Activated naive CD8-positive, alpha-beta T cell (primary cell): ENCODE results near the gene ZBED5.

ENCODE experiments used
- H3K27ac Mint-ChIP-seq: one replicate; pipeline ENCODE4 v1.8.0; 2021; ENCODE audit warnings: mixed read lengths
- H3K27me3 Mint-ChIP-seq: one replicate; pipeline ENCODE4 v1.8.0; 2021; ENCODE audit warnings: mixed read lengths
- H3K36me3 Mint-ChIP-seq: one replicate; pipeline ENCODE4 v1.8.0; 2021; ENCODE audit warnings: mixed read lengths
- H3K4me1 Mint-ChIP-seq: one replicate; pipeline ENCODE4 v1.8.0; 2021; ENCODE audit warnings: low read depth, mixed read lengths
- H3K4me3 Mint-ChIP-seq: one replicate; pipeline ENCODE4 v1.8.0; 2021; ENCODE audit warnings: mild to moderate bottlenecking, mixed read lengths
- H3K9me3 Mint-ChIP-seq: one replicate; pipeline ENCODE4 v1.8.0; 2021; ENCODE audit warnings: low read depth, mixed read lengths

ZBED5 gene

DNA sequence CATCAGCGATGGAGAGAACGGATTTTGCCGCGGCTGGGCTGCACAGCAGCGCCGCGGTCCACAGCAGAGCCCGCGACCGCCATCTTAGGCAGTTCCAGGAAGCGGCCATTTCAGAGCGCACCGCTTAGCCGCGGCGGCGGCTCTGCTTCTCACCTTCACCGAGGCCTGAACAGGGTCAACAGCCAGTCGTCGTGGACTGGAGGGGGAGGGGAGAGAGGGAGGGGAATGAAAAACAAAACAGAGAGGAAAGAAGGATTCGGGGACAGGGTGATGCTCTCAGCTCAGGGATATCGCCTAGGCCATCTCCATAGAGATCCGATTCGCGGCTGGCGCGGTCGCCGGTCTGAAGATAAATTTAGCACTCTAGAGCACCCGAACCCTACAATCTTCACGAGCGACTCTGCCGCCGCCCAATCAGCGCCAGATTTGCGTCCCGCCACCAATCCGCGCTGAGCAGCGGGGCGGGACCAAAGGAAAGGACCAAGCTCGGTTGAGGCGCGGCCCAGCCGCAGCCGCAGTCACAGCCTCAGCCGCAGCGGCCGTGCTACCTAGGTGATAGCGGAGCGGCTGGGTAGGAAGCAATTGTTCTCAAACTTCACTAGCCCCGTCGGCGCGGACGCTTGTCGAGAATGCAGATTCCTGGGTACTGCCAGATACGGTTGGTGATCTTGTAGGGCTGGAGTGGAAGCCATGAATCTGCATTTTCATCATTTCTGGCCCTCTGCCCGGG lies at the start of gene ZBED5:
ZBED5 (minus strand) TSS at position 345 of the 730 bp plus-strand sequence. CDS start 3,108 bp downstream, outside the sequence.
- H3K36me3 Mint-ChIP-seq = peaks cover 13% of the 10 kb centered on the region
- H3K27ac Mint-ChIP-seq = peak within 1 kb of the TSS; percentile 100
- peak within 1 kb of the TSS; percentile 96 for H3K4me3 Mint-ChIP-seq
- H3K4me1 Mint-ChIP-seq = peaks cover 56% of the 10 kb centered on the region
- no peaks in the 10 kb centered on the region for H3K27me3 Mint-ChIP-seq
- no peaks in the 10 kb centered on the region for H3K9me3 Mint-ChIP-seq

DNA sequence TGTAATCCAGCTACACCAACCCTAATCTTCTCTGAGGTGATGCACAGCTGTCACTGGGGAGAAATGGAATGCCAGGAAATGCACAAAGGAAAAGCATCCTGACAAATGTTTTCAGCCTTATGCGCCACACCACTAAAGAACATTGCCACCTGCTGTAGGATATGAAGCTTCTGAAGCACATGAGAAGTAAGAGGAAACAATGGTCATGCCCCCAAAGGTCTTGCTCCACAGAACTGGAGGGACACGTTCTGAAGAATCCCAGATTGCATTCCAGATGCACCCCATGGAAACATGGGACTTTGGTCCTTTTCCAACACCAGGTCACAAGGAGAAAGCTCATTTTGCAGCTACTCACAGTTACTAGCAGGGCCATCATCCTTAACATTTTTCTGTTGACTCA lies 48.7 kb upstream of the ZBED5 start:
- Mint-ChIP-seq H3K4me3 (no peak overlapping the region), H3K36me3 (no peaks in the 10 kb centered on the region), H3K9me3 (no peaks in the 10 kb centered on the region), H3K27me3 (peaks cover 3% of the 10 kb centered on the region), H3K27ac (no peak overlapping the region), H3K4me1 (no peaks in the 10 kb centered on the region)

DNA sequence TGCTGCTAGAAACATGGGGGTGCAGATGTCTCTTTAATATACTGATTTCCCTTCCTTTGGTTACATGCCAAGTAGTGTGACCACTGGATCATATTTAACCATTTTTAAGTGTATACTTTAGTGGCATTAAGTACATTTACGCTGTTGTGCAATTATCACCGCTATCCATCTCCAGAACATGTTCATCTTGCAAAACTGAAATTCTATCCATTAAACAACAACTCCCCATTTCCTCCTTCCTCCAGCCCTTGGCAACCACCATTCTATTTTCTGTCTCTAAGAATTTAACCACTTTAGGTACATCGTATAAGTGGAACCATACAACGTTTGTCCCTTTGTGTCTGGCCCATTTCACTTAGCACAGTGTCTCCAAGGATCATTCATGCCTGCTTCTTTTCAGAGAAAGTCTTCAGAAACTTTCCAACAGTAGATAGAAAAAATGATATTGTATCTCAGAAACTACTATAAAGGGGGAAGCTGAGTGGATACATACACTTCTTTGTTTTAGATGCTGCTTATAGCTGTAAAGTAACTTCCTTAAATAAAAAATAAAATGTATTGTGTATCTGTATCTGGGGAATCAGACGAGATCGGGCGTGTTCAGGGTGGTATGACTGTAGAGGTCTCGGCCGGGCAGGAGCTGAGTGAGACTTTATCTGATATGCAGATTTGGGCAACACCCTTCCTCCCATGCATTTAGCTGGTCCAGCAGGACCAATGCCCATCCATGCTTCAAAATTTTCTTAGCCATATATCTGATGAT lies 44.6 kb upstream of the ZBED5 start:
- H3K4me1 Mint-ChIP-seq = peaks cover 31% of the 10 kb centered on the region
- H3K27me3 Mint-ChIP-seq = no peaks in the 10 kb centered on the region
- H3K9me3 Mint-ChIP-seq = no peaks in the 10 kb centered on the region
- H3K27ac Mint-ChIP-seq = no peak overlapping the region
- H3K4me3 Mint-ChIP-seq = no peak overlapping the region
- H3K36me3 Mint-ChIP-seq = no peaks in the 10 kb centered on the region

DNA sequence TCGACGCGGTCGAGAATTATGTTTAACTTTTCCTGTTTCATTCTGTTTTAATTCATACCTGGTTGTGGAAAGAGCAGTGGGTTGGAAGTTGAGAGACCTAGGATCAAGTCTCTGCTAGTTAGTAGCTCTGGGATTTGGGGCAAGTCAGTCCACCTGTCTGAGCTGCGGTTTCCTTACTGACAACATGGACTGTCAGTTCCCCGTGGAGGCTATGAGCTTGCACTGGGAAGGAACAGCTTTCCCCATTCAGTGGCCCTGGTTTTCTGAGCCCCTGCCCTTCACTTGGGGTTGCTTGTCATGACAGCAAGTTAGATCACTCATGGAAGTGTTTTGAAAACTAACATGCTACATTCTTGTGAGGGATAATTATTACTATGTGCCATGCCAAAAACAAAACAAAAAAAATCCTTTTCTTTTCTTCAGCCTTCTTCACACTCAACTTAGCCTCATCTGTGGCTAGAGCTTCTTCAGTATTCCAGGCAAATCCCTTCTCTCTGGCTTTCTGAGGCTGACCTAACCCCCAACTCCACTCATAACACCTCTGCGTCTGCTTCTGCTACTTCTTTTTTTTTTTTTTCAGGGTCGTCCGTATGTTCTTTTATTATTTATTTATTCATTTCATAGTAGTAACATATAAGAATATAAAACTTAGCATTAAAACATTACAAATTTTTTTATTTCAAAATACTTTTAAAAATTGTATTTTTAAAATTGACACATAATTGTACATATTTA lies 43.0 kb upstream of the ZBED5 start:
- Mint-ChIP-seq H3K27me3 (no peaks in the 10 kb centered on the region), H3K27ac (peak overlapping the region; percentile 96), H3K4me3 (peak overlapping the region; percentile 75), H3K9me3 (no peaks in the 10 kb centered on the region), H3K36me3 (no peaks in the 10 kb centered on the region), H3K4me1 (peaks cover 31% of the 10 kb centered on the region)

DNA sequence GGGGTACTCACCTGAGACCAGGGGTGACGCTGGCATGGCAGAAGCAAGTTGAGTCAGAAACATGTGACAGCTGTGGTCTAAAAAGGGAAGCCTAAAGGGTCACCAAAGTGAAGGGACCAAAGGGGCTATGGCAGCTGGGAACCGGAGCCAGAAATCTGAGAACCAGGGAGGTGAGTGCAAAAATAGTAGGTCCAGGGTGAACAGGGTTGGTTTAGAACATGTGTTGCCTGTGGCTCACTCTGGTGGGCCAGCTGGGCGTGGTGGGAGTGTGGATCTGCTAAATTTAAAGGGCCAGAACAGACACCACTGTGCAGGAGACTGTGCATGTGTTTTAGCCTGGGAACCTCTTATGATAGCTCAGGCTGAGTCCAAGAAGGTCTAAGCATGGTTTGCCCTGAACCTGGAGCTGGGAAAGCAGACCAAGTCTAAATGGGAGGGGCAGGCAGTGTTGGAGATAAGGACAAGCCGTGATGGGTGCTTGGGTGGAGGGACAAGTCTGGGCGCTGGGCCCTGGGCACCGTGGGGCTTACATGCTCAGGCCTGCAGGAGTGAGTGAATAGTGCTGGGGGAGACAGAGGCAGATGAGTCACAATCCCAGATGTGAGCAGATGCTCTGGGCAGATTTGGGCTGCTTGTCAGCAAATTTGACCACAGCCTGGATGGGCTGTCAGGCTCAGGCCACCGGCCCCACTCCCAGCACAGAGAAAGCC lies 41.4 kb upstream of the ZBED5 start:
- Mint-ChIP-seq H3K36me3 (no peaks in the 10 kb centered on the region), H3K27ac (peak overlapping the region; percentile 96), H3K4me1 (peaks cover 31% of the 10 kb centered on the region), H3K4me3 (peak overlapping the region; percentile 75), H3K27me3 (no peaks in the 10 kb centered on the region), H3K9me3 (no peaks in the 10 kb centered on the region)

DNA sequence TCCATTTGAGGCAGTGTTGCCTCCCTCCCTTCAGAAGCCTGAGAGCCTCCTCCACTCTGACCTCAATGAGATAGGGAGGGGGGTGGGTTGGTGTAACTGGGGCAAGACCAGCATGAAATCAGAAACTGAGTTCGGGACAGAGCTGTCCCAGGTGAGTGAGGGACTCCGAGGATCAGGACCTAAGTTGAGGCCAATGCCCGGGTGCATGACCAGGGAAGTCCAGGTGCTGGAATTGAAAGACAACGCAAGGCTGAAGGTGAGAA lies 40.8 kb upstream of the ZBED5 start:
- Mint-ChIP-seq H3K4me3 (peak overlapping the region; percentile 75), H3K9me3 (no peaks in the 10 kb centered on the region), H3K4me1 (peaks cover 31% of the 10 kb centered on the region), H3K36me3 (no peaks in the 10 kb centered on the region), H3K27ac (no peak overlapping the region), H3K27me3 (no peaks in the 10 kb centered on the region)

DNA sequence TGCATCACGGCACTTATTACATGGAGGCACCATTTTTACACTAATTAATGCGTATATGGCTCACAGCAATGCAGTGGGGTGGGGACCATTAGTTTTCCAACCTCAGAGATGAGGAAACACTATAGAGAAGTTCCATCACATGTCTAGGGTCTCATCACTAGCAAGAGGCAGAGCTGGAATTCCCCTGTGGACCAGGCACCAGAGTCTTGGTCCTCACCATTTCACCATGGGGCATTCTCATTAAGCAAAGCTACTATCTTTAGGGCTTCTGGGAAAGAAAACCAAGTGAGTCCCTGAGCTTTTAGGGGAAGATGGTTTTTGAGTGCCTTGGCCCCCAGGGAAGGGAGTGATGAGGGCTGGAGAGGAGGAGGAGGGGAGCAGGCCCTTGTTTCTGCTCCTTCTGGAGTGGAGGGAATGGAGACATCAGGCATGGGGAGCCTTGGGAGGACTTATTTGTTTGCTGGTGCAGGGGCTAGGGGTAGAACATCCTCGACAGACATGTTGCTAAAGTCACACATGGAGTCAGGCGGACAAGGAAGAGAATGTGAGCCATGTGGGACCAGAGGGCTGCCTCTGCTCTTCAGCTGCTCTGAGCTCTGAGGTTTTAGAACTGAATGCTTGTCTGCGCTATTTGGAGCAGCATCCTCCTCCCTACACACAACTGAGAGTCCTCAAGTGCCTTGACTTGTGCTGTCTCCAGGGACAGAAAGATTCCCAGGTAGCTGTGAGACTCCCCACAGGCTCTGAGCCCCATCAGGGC lies 40.3 kb upstream of the ZBED5 start:
- H3K4me3 Mint-ChIP-seq = peak overlapping the region; percentile 28
- no peaks in the 10 kb centered on the region for H3K36me3 Mint-ChIP-seq
- H3K4me1 Mint-ChIP-seq = peaks cover 31% of the 10 kb centered on the region
- no peaks in the 10 kb centered on the region for H3K27me3 Mint-ChIP-seq
- H3K9me3 Mint-ChIP-seq = no peaks in the 10 kb centered on the region
- peak overlapping the region; percentile 69 for H3K27ac Mint-ChIP-seq

DNA sequence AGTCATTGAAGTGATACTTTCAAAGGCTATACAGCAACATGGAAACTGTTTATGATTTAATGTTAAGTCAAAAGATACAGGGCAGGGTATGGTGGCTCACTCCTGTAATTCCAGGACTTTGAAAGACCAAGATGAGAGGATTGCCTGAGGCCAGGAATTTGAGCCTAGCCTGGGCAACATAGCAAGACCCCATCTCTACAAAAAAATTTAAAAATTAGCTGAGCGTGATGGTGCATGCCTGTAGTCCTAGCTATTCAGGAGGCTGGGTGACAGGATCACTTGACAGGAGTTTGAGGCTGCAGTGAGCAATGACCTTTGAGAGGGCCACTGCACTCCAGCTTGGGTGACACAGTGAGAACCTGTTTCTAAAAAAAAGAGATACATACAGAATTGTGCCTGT lies 39.3 kb upstream of the ZBED5 start:
- Mint-ChIP-seq H3K27ac (no peak overlapping the region), H3K4me3 (no peak overlapping the region), H3K27me3 (no peaks in the 10 kb centered on the region), H3K9me3 (no peaks in the 10 kb centered on the region), H3K36me3 (no peaks in the 10 kb centered on the region), H3K4me1 (peaks cover 31% of the 10 kb centered on the region)

DNA sequence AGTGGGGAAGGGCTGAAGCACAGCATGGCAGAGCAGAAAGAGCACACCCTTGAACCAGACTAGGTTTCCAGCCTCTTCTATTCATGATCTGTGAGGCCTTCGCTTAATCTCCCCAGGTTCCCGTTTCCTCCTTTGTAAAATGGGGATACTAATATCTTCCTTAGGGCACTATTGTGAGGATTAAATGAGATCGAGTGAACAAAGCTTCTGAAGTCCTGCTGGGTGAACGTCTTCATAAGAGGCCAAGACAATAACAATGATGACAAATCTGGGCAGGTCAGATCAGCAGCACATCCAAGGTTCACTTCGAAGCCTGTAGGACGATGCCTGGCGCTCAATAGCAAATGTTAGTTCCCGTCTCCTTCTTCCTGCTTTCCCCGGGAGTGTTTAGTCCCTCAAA lies 38.6 kb upstream of the ZBED5 start:
- H3K36me3 Mint-ChIP-seq = no peaks in the 10 kb centered on the region
- H3K4me1 Mint-ChIP-seq = peaks cover 31% of the 10 kb centered on the region
- H3K27me3 Mint-ChIP-seq = no peaks in the 10 kb centered on the region
- H3K4me3 Mint-ChIP-seq = no peak overlapping the region
- no peaks in the 10 kb centered on the region for H3K9me3 Mint-ChIP-seq
- no peak overlapping the region for H3K27ac Mint-ChIP-seq

DNA sequence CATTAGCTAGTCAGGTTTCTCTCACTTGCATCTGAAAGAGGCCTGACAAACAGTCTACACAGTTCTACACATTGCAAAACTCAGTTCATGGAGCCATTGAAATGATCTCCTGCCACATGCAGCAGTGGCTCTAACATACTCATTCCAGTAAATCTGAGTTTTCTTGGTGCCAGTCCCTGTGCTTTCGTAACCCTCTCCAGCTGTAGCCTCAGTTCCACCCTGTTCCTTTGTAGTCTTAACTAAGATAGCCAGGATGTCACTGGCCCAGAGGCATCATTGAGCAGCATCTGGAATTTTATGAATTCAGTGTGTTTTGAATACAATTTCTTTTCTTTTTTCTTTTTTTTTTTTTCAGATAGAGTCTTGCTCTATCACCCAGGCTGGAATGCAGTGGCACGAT lies 37.4 kb upstream of the ZBED5 start:
- peaks cover 22% of the 10 kb centered on the region for H3K4me1 Mint-ChIP-seq
- H3K4me3 Mint-ChIP-seq = no peak overlapping the region
- no peaks in the 10 kb centered on the region for H3K36me3 Mint-ChIP-seq
- no peak overlapping the region for H3K27ac Mint-ChIP-seq
- H3K9me3 Mint-ChIP-seq = no peaks in the 10 kb centered on the region
- H3K27me3 Mint-ChIP-seq = no peaks in the 10 kb centered on the region

DNA sequence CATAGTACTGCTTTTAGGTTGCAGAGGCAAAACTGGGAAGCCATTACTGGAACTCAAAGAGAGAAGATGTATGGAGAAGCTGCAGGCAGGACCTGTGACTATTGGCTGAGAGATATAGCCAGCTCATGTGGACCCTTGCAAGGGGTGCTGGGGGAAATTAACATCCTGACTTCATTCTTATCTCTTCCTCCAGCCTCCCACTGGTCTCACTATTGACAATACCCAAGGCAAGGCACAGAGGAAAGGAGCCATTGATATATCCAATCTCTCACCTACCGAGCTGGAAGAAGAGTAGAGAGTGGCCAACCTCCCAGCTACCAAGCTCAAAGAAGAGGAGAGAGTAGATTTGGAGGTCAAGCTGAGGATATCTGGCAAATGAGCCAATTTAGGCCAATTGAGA lies 36.8 kb upstream of the ZBED5 start:
- H3K27ac Mint-ChIP-seq = no peak overlapping the region
- H3K9me3 Mint-ChIP-seq = no peaks in the 10 kb centered on the region
- H3K27me3 Mint-ChIP-seq = peaks cover 3% of the 10 kb centered on the region
- H3K4me1 Mint-ChIP-seq = peaks cover 17% of the 10 kb centered on the region
- no peak overlapping the region for H3K4me3 Mint-ChIP-seq
- H3K36me3 Mint-ChIP-seq = peaks cover 5% of the 10 kb centered on the region

DNA sequence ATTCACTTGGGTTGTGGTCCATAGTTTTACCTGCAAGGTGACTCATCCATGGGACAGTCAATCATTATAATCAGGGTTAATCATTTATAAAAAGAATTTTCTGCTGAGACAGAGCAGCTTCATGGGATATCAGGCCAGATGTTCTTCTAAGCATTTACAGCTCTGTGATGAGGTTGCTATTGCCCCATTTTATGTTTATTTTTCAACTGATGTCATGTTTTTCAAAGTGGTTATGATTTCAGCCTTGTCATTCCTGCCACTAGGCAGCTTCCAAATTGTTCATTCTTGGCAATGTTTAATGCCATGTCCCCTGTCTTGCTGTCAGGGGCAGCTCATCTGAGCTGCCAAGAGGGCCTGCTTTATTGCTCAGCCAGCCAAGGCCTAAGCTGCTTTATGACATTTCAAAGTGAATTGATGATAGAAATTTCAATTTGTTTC lies 35.9 kb upstream of the ZBED5 start:
- Mint-ChIP-seq H3K27ac (no peak overlapping the region), H3K4me3 (no peak overlapping the region), H3K9me3 (peaks cover 2% of the 10 kb centered on the region), H3K36me3 (peaks cover 9% of the 10 kb centered on the region), H3K4me1 (peaks cover 8% of the 10 kb centered on the region), H3K27me3 (peaks cover 3% of the 10 kb centered on the region)

DNA sequence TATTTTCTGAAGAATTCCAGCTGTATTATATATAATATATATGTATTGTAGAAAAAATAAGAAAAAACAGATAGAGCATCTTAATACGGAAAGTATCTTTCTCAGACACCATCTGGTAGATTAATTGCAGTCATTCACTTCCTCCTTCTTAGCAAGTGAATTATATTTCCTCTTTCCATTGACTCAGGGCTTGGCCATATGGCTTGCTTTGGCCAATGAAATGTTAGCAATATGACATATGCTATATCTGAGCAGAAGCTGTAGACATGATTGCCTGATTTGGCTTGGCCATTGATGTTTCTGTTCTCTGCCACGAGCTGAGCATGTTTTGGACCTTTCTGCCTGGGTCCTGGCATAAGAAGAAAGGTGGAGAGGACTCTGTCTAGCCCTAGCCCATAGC lies 34.4 kb upstream of the ZBED5 start:
- Mint-ChIP-seq H3K27ac (no peak overlapping the region), H3K9me3 (peaks cover 4% of the 10 kb centered on the region), H3K36me3 (peaks cover 13% of the 10 kb centered on the region), H3K4me1 (no peaks in the 10 kb centered on the region), H3K27me3 (peaks cover 3% of the 10 kb centered on the region), H3K4me3 (no peak overlapping the region)

DNA sequence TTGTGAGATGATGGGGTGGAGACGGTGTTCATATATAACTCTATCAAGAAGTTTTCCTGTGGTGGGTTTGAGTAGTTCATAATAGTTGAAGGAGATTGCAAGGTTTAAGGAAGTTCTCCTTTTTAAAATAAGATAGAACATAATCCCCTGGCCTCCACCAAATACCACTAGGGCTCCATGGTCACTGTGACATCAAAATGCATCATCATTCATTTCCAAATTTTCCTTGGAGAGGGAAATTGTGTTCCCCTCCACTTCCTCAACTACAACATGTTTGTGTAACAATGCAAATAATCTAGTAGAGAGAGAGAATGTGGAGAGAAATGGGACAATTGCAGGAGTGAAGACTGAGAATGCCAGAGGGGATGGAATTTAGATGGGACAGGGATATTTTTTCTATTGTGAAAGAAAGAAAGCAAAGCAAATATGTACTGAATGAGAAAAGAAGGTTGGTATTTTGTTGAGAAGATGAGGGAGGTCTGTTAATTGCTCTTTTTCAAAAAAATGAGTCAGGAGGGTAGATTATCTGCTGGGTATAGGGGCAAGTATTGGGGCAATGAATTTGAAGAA lies 33.4 kb upstream of the ZBED5 start:
- H3K27ac Mint-ChIP-seq = no peak overlapping the region
- H3K9me3 Mint-ChIP-seq = peaks cover 4% of the 10 kb centered on the region
- H3K4me3 Mint-ChIP-seq = no peak overlapping the region
- H3K4me1 Mint-ChIP-seq = no peaks in the 10 kb centered on the region
- H3K36me3 Mint-ChIP-seq = peaks cover 13% of the 10 kb centered on the region
- H3K27me3 Mint-ChIP-seq = peaks cover 3% of the 10 kb centered on the region
